ENCODE measurements around the gene MSI2. TPM values are rescaled to one million over a fixed set of nuclear protein-coding genes. Genes with fewer than 3 reads are reported as not detected.
A peak's percentile ranks its signal among the peaks of the same experiment; 100 is the strongest.

Gene MSI2
- total RNA-seq, 1 donor from 2014 or later, result 90.7 TPM

GRCh38 chr17:57532556-57532955, 276.2 kb downstream of the MSI2 start:
- DNase-seq (no peak), ATAC-seq (no peak)
- intact Hi-C loops (cut with micrococcal nuclease), result no loop called here

DNA sequence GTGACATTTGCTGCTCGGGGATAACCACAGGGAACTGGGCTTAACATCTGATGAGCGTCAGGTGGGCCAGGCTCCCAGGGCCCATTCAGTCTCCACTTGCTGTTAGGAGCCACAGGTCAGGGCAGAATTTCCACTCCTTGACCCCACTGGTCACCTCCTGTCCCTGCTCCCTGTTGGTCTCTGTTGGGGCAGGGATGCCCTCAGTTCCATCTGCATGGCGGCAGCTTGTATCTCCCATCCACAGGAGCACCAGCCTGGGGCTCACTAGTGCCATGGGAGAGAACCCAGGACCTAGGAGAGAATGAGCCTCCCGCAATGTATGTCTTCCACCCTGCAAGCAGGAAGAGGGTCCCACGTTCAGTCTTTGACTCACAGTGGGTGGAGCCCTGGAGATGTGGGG, 276.6 kb downstream of the MSI2 start:
- no peak for ATAC-seq
- intact Hi-C loops (cut with micrococcal nuclease), result no loop called here

GRCh38 chr17:57533684-57534305, 277.5 kb downstream of the MSI2 start:
- ATAC-seq (peak; percentile 20), DNase-seq (no peak)
- intact Hi-C loops (cut with micrococcal nuclease), result no loop called here

More for the DNA sequence above, 276.6 kb downstream of the MSI2 start:
- no peak for DNase-seq

DNA sequence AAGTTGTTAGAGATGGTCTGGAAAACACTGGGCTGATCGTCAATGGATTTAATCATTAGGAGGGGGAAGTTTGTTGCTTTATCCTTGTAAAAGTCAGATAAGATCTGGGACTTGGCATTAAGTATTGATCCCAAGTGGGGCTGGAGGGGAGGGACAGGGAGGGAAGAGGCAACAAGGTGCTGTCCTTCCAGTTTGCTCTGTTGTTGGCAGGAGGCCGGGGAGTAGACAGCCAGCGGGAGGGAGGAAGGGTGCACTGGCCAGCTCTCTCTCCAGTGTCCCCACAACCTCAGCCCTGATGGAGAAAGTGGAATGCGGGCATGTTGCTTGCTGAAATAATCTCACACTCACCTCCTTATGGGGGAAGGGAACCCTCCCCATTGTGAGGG, 278.5 kb downstream of the MSI2 start:
- intact Hi-C loops (cut with micrococcal nuclease), result no loop called here
- ATAC-seq, result peak; percentile 29
- DNase-seq, result no peak

DNA sequence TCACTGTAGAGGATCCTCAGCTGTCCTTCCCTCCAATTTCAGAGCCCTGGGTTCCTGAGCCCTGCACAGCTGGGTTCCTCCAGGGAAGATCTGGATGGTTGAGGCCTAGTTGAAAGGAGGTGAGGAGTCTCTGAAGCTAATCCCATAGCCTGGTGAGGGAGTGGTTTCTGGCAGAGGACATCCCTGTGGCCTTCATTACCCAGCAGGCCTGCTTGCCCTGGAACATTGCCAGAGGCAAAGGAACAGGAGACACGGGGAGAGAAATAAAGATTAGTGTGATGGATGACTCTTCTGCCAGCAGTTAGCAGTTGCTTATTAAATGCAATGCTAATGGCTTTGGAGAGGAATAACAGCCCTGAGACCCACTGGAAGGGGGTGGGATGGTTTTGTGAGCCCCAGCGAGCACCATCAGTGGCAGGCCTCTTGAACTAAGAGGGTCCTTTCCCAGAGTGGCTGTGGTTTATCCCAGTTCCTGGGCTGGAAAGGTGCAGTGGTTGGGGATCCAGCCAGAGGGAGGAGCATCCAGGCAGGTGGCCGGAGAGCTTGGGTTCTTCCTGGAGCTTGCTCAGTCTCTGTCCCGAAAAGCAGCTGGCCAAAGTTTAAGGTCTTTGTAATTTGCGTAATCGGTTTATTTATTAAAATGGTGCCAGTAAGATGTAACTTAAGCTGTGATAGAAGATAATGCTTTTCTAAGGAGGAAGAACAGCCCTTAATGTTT, 279.1 kb downstream of the MSI2 start:
- peak; percentile 41 for ATAC-seq
- no peak for DNase-seq
- intact Hi-C loops (cut with micrococcal nuclease), result no loop called here

DNA sequence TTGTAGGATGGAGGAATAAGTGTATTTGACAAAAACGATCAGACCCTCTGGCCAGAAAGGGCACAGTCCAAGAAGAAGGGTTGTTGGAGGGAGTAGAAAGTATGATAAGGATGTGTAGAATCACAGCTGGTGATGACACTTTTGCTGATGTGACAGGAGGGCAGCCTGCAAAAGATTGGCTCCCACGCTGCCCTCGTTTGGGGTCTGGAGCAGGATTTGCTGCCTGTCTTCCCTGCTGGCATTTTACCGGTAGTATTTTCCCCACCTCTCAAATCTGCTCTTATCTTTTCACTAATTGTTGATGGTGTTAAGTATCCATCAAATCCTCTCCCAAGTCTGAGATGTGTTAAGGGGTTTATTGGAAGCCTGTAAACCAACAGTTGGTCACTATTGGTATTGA, 280.0 kb downstream of the MSI2 start:
- intact Hi-C loops (cut with micrococcal nuclease), result no loop called here
- DNase-seq (no peak), ATAC-seq (no peak)

- DNase-seq, result no peak
- no peak for ATAC-seq
- intact Hi-C loops (cut with micrococcal nuclease), result no loop called here
These were observed 280.6 kb downstream of the MSI2 start for GRCh38 chr17:57536789-57537523.

- no peak for DNase-seq
- no peak for ATAC-seq
- intact Hi-C loops (cut with micrococcal nuclease), result no loop called here
These were observed 281.4 kb downstream of the MSI2 start for GRCh38 chr17:57537524-57538410.

- no peak for ATAC-seq
- intact Hi-C loops (cut with micrococcal nuclease), result no loop called here
- no peak for DNase-seq
These were observed 282.6 kb downstream of the MSI2 start for GRCh38 chr17:57538736-57539456.

DNA sequence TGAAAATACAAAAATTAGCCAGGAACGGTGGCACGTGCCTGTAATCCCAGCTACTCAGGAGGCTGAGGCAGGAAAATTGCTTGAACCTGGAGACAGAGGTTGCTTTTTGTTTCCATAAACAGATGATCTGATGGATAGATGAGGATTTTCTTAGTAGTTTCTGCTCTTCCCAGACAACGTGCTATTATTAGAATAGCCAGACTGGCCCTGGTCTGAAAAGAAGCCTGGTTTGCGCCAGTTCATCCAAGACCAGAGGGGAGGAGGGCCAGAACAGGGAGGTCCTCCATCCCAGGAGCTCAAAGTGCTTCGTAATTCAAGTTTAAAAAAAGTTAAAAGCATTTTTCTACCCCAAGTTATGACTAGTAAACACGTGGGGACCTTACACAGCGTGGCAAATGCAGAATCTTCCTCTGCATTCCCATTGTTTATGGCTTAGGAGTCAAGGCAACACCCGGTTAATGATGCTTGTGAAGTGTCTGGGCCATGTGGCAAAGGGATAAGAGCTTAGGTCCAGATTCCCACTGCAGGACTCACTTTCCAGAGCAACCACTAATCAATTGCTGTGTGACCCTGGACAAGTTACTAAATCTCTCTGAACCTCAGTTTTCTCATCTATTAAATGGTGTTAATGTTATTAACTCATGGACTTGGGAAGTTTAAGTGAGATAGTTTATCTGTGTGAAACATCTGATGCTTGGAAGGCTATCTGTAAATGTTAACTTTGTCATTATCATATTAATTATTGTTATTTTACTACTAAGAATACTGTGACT, 283.4 kb downstream of the MSI2 start:
- ATAC-seq (no peak), DNase-seq (no peak)
- intact Hi-C loops (cut with micrococcal nuclease), result no loop called here

DNA sequence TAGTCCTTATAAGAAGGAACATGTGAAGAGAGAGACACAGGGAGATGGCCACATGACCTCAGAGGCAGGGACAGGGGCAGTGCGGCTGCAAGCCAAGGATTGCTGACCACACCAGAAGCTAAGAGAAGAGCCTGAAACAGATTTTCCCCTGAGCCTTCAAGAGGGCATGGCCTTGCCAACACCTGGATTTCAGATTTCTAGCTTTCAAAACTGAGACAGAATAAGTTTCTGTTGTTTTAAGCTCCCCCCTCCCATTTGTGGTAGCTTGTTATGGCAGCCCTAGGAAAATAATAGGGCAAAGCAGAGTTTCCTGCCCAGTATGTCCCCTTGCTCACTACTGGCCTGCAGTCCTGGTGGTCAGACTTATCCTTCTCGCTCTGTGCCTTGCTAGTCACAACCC, 284.3 kb downstream of the MSI2 start:
- DNase-seq (no peak), ATAC-seq (no peak)
- intact Hi-C loops (cut with micrococcal nuclease), result no loop called here

- ATAC-seq (no peak), DNase-seq (no peak)
- intact Hi-C loops (cut with micrococcal nuclease), result no loop called here
These were observed 284.7 kb downstream of the MSI2 start for GRCh38 chr17:57541049-57541448.

DNA sequence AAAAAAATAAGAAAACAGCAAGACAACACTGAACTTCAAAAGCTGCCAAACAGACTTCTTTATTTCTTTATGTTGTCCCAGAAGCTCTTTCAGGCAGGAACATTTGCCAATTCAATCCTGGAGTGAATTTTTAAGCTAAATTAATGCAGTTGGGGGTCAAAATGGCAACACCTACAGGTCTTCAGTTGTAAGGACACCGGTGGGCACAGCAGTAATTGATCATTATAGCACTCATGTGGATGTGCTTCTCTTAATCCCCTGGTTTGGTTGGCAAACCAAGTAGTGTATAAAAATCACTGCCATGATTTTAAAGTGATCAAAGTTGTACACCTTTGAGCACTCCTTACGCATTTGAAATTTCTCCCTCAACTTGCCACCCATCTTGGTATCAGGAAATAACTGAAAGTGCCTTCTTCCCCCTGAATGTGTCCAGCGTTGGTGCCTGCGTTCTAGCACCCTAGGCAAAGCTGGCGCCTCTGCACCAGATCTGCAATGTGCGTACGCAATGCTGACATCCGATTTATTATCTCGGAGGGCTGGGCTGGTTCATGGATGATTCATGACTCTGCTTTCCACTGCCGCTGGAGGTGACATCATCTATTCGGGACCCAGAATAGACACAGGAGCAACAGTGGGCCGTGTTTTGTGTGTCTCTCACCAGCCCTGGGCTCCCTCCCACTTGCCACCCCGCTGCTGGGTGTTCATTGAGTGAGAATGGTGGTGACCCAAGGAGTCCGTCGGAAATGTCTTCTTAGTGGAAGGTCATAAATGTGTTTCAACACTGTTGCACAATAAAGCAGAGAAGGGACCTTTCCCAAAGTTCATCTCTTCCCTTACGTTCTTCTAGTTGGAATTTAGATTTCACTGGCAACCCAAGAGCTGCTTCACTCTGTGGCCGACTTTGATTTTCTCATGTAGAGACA, 285.4 kb downstream of the MSI2 start:
- DNase-seq (peak; percentile 65), ATAC-seq (peak; percentile 97)
- intact Hi-C loops (cut with micrococcal nuclease), result no loop called here

DNA sequence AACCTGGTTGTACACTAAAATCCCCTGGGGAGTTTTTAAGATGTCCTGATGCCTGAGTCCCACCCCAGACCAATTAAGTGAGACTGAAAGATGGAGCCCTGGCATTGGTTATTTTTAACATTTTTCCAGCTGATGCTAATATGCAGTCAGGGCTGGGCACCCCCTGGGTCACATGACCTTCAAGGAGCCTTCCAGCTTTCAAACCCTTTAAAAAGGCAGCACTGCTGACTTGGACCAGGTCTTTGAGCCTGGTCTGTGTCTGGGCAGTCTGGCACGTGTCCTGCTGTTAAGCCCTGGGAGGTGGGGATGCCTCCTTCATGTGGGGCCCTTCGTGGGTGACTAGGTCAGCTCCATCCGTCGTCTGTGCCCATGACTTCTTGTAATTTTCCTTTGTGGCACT, 286.2 kb downstream of the MSI2 start:
- intact Hi-C loops (cut with micrococcal nuclease), result no loop called here
- peak; percentile 2 for ATAC-seq

GRCh38 chr17:57543230-57543629, 286.9 kb downstream of the MSI2 start:
- ATAC-seq (no peak), DNase-seq (no peak)
- intact Hi-C loops (cut with micrococcal nuclease), result no loop called here

More for the DNA sequence above, 286.2 kb downstream of the MSI2 start:
- DNase-seq, result no peak

DNA sequence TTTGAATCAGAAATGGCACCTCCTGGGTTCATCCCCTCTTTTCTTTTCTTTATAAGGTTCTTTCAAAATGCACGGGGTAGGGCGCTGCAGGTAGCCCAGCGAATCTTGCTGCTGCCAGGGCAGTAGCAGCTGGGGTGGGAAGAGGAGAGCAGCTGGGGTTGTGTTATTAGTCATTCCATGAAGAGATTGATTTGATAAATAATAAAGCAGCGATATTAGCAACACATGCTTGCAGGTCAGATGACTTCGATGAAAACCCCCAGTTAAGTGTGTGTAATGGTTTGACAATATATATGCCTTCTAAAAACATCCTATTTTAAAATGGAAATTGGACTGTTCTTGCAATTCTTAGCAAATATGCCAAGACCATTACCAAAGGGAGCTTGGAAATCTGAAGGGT, 288.1 kb downstream of the MSI2 start:
- intact Hi-C loops (cut with micrococcal nuclease), result no loop called here
- no peak for DNase-seq
- no peak for ATAC-seq

- intact Hi-C loops (cut with micrococcal nuclease), result no loop called here
These were observed 288.6 kb downstream of the MSI2 start for GRCh38 chr17:57544834-57545463.

More at GRCh38 chr17:57544834-57545463, 288.6 kb downstream of the MSI2 start:
- DNase-seq (no peak), ATAC-seq (no peak)
